Transverse colon (tissue), 4 donors: ENCODE data around the gene PPDPF.

Experiments used
- POLR2AphosphoS5 ChIP-seq, 3 donors: sonication (generic); formaldehyde crosslinking; IDR thresholded peaks; one replicate each; pipeline ENCODE4 v1.6.1; 2016; ENCODE audit warnings: antibody characterized with exemption in 3 of 3
- TF ChIP-seq, protein P1 (sequence below), 5 experiments: fragments of 200-600 bp in 3 of 5; fragments of 450-650 bp in 2 of 5; sonication (generic) in 3 of 5; IDR thresholded peaks; 1 replicate in 2 of 5; 2 replicates in 3 of 5; pipeline ENCODE4 v1.5.1; 2016 to 2017; ENCODE audit warnings: antibody characterized with exemption in 5 of 5, inconsistent platforms in 3 of 5, mild to moderate bottlenecking in 2 of 5, moderate library complexity in 1 of 5

DNA sequence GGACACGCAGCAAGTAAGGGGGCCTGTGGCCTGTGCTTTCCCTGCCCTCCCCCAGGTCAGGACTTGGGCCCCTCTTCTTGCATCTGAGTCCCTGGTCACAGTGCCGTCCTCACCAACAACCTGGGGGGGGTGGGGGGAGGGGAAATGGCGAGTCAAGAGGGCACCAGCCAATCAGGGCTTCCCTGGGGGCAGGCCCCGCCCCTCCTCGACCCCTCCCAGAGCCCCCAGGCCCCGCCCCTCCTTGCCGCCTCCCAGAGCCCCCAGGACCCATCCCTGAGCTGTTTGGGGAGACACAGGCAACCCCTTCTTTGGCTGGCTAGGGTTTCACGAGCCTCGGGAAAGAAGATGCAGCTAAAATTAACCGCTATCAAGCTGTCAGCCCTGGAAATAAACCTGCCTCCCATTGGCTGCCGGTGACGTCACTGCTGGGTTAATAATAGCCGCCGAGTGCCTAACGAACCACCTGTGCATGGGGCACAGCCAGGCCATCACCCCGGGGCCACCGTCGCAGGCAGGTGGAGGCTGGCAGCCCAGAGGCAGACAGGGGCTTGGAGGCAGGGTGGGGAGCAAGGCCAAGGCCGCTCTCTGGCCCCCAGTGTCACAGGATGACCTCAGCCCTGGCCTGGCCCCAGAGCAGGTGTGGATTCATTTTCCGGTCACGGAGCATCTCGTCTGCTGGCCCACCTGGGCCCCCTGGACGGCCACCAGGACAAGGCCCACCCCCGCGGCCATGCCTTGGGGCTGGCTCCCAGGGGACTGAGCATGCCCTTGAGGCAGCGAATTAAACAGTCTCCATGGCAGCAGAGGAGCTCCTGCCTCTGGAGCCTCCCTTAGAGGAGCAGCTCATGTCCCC, 18.5 kb upstream of the PPDPF start:
- no peak for TF ChIP-seq POLR2AphosphoS5 (IDR thresholded peaks at IDR 0.05)
- TF ChIP-seq, protein P1, sequence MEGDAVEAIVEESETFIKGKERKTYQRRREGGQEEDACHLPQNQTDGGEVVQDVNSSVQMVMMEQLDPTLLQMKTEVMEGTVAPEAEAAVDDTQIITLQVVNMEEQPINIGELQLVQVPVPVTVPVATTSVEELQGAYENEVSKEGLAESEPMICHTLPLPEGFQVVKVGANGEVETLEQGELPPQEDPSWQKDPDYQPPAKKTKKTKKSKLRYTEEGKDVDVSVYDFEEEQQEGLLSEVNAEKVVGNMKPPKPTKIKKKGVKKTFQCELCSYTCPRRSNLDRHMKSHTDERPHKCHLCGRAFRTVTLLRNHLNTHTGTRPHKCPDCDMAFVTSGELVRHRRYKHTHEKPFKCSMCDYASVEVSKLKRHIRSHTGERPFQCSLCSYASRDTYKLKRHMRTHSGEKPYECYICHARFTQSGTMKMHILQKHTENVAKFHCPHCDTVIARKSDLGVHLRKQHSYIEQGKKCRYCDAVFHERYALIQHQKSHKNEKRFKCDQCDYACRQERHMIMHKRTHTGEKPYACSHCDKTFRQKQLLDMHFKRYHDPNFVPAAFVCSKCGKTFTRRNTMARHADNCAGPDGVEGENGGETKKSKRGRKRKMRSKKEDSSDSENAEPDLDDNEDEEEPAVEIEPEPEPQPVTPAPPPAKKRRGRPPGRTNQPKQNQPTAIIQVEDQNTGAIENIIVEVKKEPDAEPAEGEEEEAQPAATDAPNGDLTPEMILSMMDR (IDR thresholded peaks at IDR 0.05) = no peak
